Natural killer cell (primary cell): ENCODE measurements around the gene GNG7. TPM values are rescaled to one million over a fixed set of nuclear protein-coding genes. Genes with fewer than 3 reads are reported as not detected.

Experiments
- ATAC-seq, 3 donors: fragments of 150-1000 bp in 2 of 3; fragments of 200-7000 bp in 1 of 3; cut with Tn5 transposase; 1 replicate in 1 of 3; 2 replicates in 2 of 3; pipeline ENCODE4 v1.10.0; 2021; ENCODE audit warnings: mild to moderate bottlenecking in 2 of 3, moderate library complexity in 2 of 3
- DNase-seq, 2 donors: peaks; one replicate each; pipeline versions ENCODE4 v3.0.0 to v3.0.0-alpha.2; 2013 to 2021; ENCODE audit warnings: mixed read lengths in 1 of 2
- H3K27ac ChIP-seq: one replicate; pipeline ENCODE4 v1.5.1; 2013; ENCODE audit warnings: mild to moderate bottlenecking, low read length
- H3K27me3 ChIP-seq: one replicate; pipeline ENCODE4 v1.6.1; 2013; ENCODE audit warnings: low read length; ENCODE audit not compliant: control insufficient read depth, insufficient read depth
- H3K36me3 ChIP-seq: one replicate; pipeline ENCODE4 v1.6.1; 2013; ENCODE audit warnings: low read length; ENCODE audit not compliant: control insufficient read depth, insufficient read depth
- H3K4me1 ChIP-seq: one replicate; pipeline ENCODE4 v1.6.1; 2013; ENCODE audit warnings: low read length; ENCODE audit not compliant: control insufficient read depth, insufficient read depth
- H3K4me3 ChIP-seq: one replicate; pipeline ENCODE4 v1.5.1; 2013; ENCODE audit warnings: low read length
- H3K9me3 ChIP-seq: one replicate; pipeline ENCODE4 v1.6.1; 2013; ENCODE audit warnings: low read length; ENCODE audit not compliant: control insufficient read depth, insufficient read depth
- H3K27ac Mint-ChIP-seq, 2 donors: one replicate each; pipeline ENCODE4 v1.8.0; 2022; ENCODE audit warnings: mild to moderate bottlenecking in 2 of 2, mixed read lengths in 2 of 2, moderate library complexity in 1 of 2
- H3K27me3 Mint-ChIP-seq, 2 donors: one replicate each; pipeline ENCODE4 v1.8.0; 2022; ENCODE audit warnings: low read depth in 2 of 2, mixed read lengths in 2 of 2
- H3K36me3 Mint-ChIP-seq: one replicate; pipeline ENCODE4 v1.8.0; 2022; ENCODE audit warnings: mixed read lengths
- H3K4me1 Mint-ChIP-seq, 2 donors: one replicate each; pipeline ENCODE4 v1.8.0; 2022; ENCODE audit warnings: mixed read lengths in 2 of 2
- H3K4me3 Mint-ChIP-seq: one replicate; pipeline ENCODE4 v1.8.0; 2022; ENCODE audit warnings: mild to moderate bottlenecking, moderate library complexity, mixed read lengths
- H3K9me3 Mint-ChIP-seq, 2 donors: one replicate each; pipeline ENCODE4 v1.8.0; 2022; ENCODE audit warnings: mixed read lengths in 2 of 2
- WGBS: methylation state at CpG from one replicate; pipeline ENCODE4 v1.1.7; 2013; ENCODE audit warnings: missing lambda C conversion rate; ENCODE audit not compliant: insufficient coverage; 5-methylcytosine and 5-hydroxymethylcytosine counted together
- intact Hi-C: fragments of 100-400 bp; cut with micrococcal nuclease; formaldehyde crosslinking; loops from one replicate; pipeline ENCODE4 v1.14.2; 2022
- total RNA-seq, 4 donors: library from RNA; stranded (reverse); fragments of 120-200 nt in 1 of 4; gene quantifications; one replicate each; pipeline versions ENCODE4 v1.2.3 to v1.2.4, GENCODE V29; 2013 to 2022
- TF ChIP-seq, protein P1 (sequence below): fragments of 200-600 bp; IDR thresholded peaks from one replicate; pipeline ENCODE4 v1.8.0; 2022; ENCODE audit warnings: antibody characterized with exemption

Gene GNG7
- total RNA-seq, 3 donors from 2014 or later (not counting 1 experiment from before 2014, with no cell fraction given), result 0.75 to 4.8 (median 1.5) TPM

DNA sequence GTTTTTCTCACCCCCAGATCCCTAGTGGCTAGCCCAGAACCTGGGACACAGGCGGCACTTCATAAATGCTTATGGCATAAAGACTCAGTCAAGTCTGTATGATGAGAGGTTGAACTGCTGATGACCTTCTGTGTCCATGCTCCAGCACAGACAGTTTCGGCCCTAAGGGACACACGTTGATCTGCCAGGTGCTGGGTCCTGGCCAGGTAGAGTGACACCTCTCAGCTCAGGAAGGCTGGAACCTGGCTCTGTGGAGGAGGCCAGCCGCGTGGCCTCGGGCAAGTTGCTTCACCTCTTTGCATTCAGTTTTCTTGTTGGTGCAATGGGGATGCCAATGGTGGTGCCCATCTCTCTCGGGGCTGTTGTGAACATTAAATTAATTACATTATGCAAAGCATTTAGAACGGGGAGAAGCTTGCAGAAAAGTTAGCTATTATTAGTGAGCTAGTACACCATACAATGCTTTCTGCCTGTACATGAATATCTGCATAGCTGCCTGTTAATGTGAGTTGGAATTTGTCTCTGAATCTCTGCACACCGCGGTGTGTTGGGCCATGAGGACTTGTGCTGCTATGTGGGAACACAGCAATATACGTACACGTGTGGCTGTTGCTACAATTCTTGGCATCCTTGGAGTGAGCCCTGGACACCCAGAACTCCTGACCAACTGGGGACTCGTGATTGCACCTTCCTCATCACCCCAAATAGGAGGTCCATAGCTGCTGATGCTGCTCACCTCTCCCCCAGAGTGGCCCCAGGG lies 218.1 kb downstream of the GNG7 start:
- no peak for DNase-seq
- Histone ChIP-seq H3K27me3 (peaks cover 7% of the 10 kb centered on the region), H3K9me3 (peaks cover 8% of the 10 kb centered on the region), H3K36me3 (no peaks in the 10 kb centered on the region), H3K4me3 (no peak overlapping the region), H3K4me1 (peaks cover 21% of the 10 kb centered on the region), H3K27ac (no peak overlapping the region)
- Mint-ChIP-seq H3K36me3 (no peaks in the 10 kb centered on the region), H3K9me3 (peaks cover 0 to 3% of the 10 kb centered on the region in 2 donors), H3K27ac (no peak overlapping the region), H3K4me1 (peaks cover under 1 to 3% of the 10 kb centered on the region in 2 donors), H3K4me3 (no peak overlapping the region), H3K27me3 (peaks cover under 1 to 4% of the 10 kb centered on the region in 2 donors)
- no peak for ATAC-seq
- intact Hi-C loops, result no loop called here
- whole genome bisulfite sequencing, result 90% methylated on average over 13 of the region's 13 CpGs
- TF ChIP-seq, protein P1, sequence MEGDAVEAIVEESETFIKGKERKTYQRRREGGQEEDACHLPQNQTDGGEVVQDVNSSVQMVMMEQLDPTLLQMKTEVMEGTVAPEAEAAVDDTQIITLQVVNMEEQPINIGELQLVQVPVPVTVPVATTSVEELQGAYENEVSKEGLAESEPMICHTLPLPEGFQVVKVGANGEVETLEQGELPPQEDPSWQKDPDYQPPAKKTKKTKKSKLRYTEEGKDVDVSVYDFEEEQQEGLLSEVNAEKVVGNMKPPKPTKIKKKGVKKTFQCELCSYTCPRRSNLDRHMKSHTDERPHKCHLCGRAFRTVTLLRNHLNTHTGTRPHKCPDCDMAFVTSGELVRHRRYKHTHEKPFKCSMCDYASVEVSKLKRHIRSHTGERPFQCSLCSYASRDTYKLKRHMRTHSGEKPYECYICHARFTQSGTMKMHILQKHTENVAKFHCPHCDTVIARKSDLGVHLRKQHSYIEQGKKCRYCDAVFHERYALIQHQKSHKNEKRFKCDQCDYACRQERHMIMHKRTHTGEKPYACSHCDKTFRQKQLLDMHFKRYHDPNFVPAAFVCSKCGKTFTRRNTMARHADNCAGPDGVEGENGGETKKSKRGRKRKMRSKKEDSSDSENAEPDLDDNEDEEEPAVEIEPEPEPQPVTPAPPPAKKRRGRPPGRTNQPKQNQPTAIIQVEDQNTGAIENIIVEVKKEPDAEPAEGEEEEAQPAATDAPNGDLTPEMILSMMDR, result no peak

DNA sequence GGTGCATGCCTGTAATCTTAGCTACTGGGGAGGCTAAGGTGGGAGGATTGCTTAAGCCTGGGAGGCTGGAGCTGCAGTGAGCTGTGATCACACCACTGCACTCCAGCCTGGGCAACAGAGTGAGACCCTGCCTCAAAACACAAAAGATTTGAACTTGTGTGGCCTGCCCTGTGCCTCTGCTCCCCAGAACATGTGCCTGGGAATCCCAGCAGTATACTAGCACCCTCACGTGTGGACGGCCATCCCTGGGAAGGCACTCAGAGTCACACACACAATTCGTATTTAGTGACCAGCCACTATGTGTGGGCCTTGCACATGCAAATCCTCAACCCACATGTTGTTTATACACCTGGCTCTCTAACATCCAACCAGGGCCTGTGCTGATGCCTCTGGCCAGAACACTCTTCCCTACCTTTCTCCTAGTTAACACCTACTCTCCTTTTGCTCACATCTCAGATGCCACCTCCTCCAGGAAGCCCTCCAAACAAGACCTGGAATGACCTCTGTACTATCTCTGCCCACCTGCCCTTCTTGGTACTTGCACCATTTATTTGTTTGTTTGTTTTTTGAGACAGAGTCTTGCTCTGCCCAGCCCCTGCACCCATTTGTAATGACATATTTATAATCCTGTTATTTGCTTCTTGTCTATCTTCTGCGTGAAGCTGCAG lies 218.9 kb downstream of the GNG7 start:
- H3K36me3 ChIP-seq, result no peaks in the 10 kb centered on the region
- TF ChIP-seq, protein P1, result no peak
- no peak for ATAC-seq
- WGBS, result 90% methylated on average over 4 of the region's 4 CpGs
- no peak overlapping the region for H3K27ac ChIP-seq
- Mint-ChIP-seq H3K4me3 (no peak overlapping the region), H3K36me3 (no peaks in the 10 kb centered on the region), H3K9me3 (peaks cover 0 to 3% of the 10 kb centered on the region in 2 donors), H3K27ac (no peak overlapping the region), H3K4me1 (peaks cover under 1 to 10% of the 10 kb centered on the region in 2 donors), H3K27me3 (peaks cover 0 to 2% of the 10 kb centered on the region in 2 donors)
- peaks cover 8% of the 10 kb centered on the region for H3K9me3 ChIP-seq
- intact Hi-C loops, result no loop called here
- peaks cover 3% of the 10 kb centered on the region for H3K27me3 ChIP-seq
- DNase-seq, result no peak
- peaks cover 23% of the 10 kb centered on the region for H3K4me1 ChIP-seq
- no peak overlapping the region for H3K4me3 ChIP-seq

- H3K4me3 Mint-ChIP-seq, result no peak overlapping the region
- no peaks in the 10 kb centered on the region for H3K36me3 ChIP-seq
- peaks cover 6 to 15% of the 10 kb centered on the region in 2 donors for H3K4me1 Mint-ChIP-seq
- H3K9me3 Mint-ChIP-seq, result peaks cover 0 to 3% of the 10 kb centered on the region in 2 donors
- 91% methylated on average over 5 of the region's 6 CpGs for WGBS
- H3K27me3 Mint-ChIP-seq, result no peaks in the 10 kb centered on the region
- TF ChIP-seq, protein P1, result no peak
- H3K27ac Mint-ChIP-seq, result no peak overlapping the region
- peaks cover 23% of the 10 kb centered on the region for H3K4me1 ChIP-seq
- no peaks in the 10 kb centered on the region for H3K27me3 ChIP-seq
- H3K36me3 Mint-ChIP-seq, result no peaks in the 10 kb centered on the region
- ATAC-seq (no peak), DNase-seq (no peak)
- no peak overlapping the region for H3K4me3 ChIP-seq
- intact Hi-C loops, result no loop called here
- H3K27ac ChIP-seq, result no peak overlapping the region
- peaks cover 8% of the 10 kb centered on the region for H3K9me3 ChIP-seq
Measured at GRCh38 chr19:2483084-2483483, 219.4 kb downstream of the GNG7 start.
